Hepatocyte (in vitro differentiated cells): ENCODE measurements around the gene TRAPPC3L. TPM values are rescaled to one million over a fixed set of nuclear protein-coding genes. Genes with fewer than 3 reads are reported as not detected.
A peak's percentile ranks its signal among the peaks of the same experiment; 100 is the strongest.

Source experiments
- DNase-seq: peaks from one replicate; pipeline ENCODE4 v3.0.0-alpha.2; 2016; ENCODE audit warnings: low spot score
- H2AFZ ChIP-seq: fragments of 200-600 bp; sonication (generic); 2 replicates; pipeline ENCODE4 v1.6.0; 2016; ENCODE audit warnings: antibody characterized with exemption, mild to moderate bottlenecking
- H3K27ac ChIP-seq: fragments of 200-600 bp; sonication (generic); 2 replicates; pipeline ENCODE4 v1.5.1; 2016; ENCODE audit warnings: mild to moderate bottlenecking
- H3K27me3 ChIP-seq: fragments of 200-600 bp; sonication (generic); 2 replicates; pipeline ENCODE4 v1.6.1; 2016
- H3K36me3 ChIP-seq: fragments of 200-600 bp; sonication (generic); replicated peaks from 2 replicates; pipeline ENCODE4 v1.5.1; 2016; ENCODE audit warnings: low read depth; ENCODE audit not compliant: insufficient read depth
- H3K4me1 ChIP-seq: fragments of 200-600 bp; sonication (generic); 2 replicates; pipeline ENCODE4 v1.5.1; 2016; ENCODE audit warnings: mild to moderate bottlenecking, moderate library complexity; ENCODE audit not compliant: insufficient read depth
- H3K4me2 ChIP-seq: fragments of 200-600 bp; sonication (generic); 2 replicates; pipeline ENCODE4 v1.6.0; 2016
- H3K4me3 ChIP-seq: fragments of 200-600 bp; sonication (generic); 2 replicates; pipeline ENCODE4 v1.5.1; 2016; ENCODE audit warnings: mild to moderate bottlenecking
- H3K79me2 ChIP-seq: fragments of 200-600 bp; sonication (generic); 2 replicates; pipeline ENCODE4 v1.6.0; 2017; ENCODE audit warnings: mild to moderate bottlenecking
- H3K9me2 ChIP-seq: fragments of 200-600 bp; sonication (generic); replicated peaks from 2 replicates; pipeline ENCODE4 v1.6.0; 2017; ENCODE audit warnings: mild to moderate bottlenecking; ENCODE audit not compliant: insufficient read depth
- H3K9me3 ChIP-seq: fragments of 200-600 bp; sonication (generic); 2 replicates; pipeline ENCODE4 v1.5.1; 2016; ENCODE audit warnings: low read depth, mild to moderate bottlenecking
- H4K20me1 ChIP-seq: fragments of 200-600 bp; sonication (generic); 2 replicates; pipeline ENCODE4 v1.6.0; 2016; ENCODE audit warnings: mild to moderate bottlenecking; ENCODE audit not compliant: insufficient read depth, poor library complexity, severe bottlenecking
- CTCF ChIP-seq: fragments of 200-600 bp; sonication (generic); IDR thresholded peaks from 2 replicates; pipeline ENCODE4 v1.5.1; 2016; ENCODE audit warnings: antibody characterized with exemption, mild to moderate bottlenecking; ENCODE audit not compliant: poor library complexity
- EZH2 ChIP-seq: fragments of 200-600 bp; sonication (generic); IDR thresholded peaks from 2 replicates; pipeline ENCODE4 v1.6.1; 2016; ENCODE audit warnings: antibody characterized with exemption, mild to moderate bottlenecking, borderline replicate concordance
- EZH2phosphoT487 ChIP-seq: fragments of 200-600 bp; sonication (generic); IDR thresholded peaks from one replicate; pipeline ENCODE4 v1.6.1; 2018; ENCODE audit warnings: antibody characterized with exemption, mild to moderate bottlenecking, low read depth, moderate library complexity; ENCODE audit not compliant: unreplicated experiment, severe bottlenecking
- WGBS: methylation state at CpG from one replicate; pipeline ENCODE4 v1.1.6; 2016; ENCODE audit warnings: low lambda C conversion rate; ENCODE audit errors: missing lambda C conversion rate; 5-methylcytosine and 5-hydroxymethylcytosine counted together
- polyA plus RNA-seq: library from polyadenylated mRNA; unstranded; fragments of >200 nt; fragmentation: Nextera tagmentation; extraction: Ambion mirVana; gene quantifications from 2 replicates; pipeline ENCODE4 v1.2.1, GENCODE V29; 2016
- total RNA-seq: library from RNA; depleted of rRNA; stranded (reverse); fragments of >200 nt; gene quantifications from 2 replicates; pipeline ENCODE4 v1.2.3, GENCODE V29; 2014

Gene TRAPPC3L
- total and polyA plus RNA-seq, 2 experiments from 2014 or later: 0.40 to 1.2 TPM

- no peaks in the 10 kb centered on the region for H3K4me1 ChIP-seq
- no peaks in the 10 kb centered on the region for H4K20me1 ChIP-seq
- no peak for DNase-seq
- TF ChIP-seq EZH2phosphoT487 (no peak), EZH2 (no peak), CTCF (no peak)
- no peak overlapping the region for H3K4me2 ChIP-seq
- H3K4me3 ChIP-seq: no peak overlapping the region
- no peak overlapping the region for H3K27ac ChIP-seq
- no peaks in the 10 kb centered on the region for H3K9me3 ChIP-seq
- H3K36me3 ChIP-seq: no peaks in the 10 kb centered on the region
- H2AFZ ChIP-seq: no peak overlapping the region
- H3K9me2 ChIP-seq: no peaks in the 10 kb centered on the region
- H3K27me3 ChIP-seq: no peaks in the 10 kb centered on the region
- no peaks in the 10 kb centered on the region for H3K79me2 ChIP-seq
Observed at GRCh38 chr6:116535109-116535508, 10.4 kb downstream of the TRAPPC3L start.

GRCh38 chr6:116533233-116533957, 12.1 kb downstream of the TRAPPC3L start:
- DNase-seq: no peak
- 59% methylated on average over 9 of the region's 9 CpGs for WGBS
- no peaks in the 10 kb centered on the region for H4K20me1 ChIP-seq
- H3K36me3 ChIP-seq: no peaks in the 10 kb centered on the region
- H3K79me2 ChIP-seq: no peaks in the 10 kb centered on the region
- H3K4me3 ChIP-seq: no peak overlapping the region
- H3K27ac ChIP-seq: no peak overlapping the region
- no peak overlapping the region for H3K4me2 ChIP-seq
- H2AFZ ChIP-seq: no peak overlapping the region
- TF ChIP-seq CTCF (no peak), EZH2phosphoT487 (no peak), EZH2 (no peak)
- peaks cover 7% of the 10 kb centered on the region for H3K4me1 ChIP-seq
- no peaks in the 10 kb centered on the region for H3K9me3 ChIP-seq
- H3K27me3 ChIP-seq: no peaks in the 10 kb centered on the region
- H3K9me2 ChIP-seq: no peaks in the 10 kb centered on the region

GRCh38 chr6:116531675-116532570, 13.6 kb downstream of the TRAPPC3L start:
- Histone ChIP-seq H3K79me2 (no peaks in the 10 kb centered on the region), H3K27me3 (no peaks in the 10 kb centered on the region), H2AFZ (no peak overlapping the region), H3K36me3 (no peaks in the 10 kb centered on the region), H4K20me1 (no peaks in the 10 kb centered on the region), H3K9me3 (no peaks in the 10 kb centered on the region), H3K4me1 (peaks cover 7% of the 10 kb centered on the region), H3K4me3 (no peak overlapping the region), H3K4me2 (no peak overlapping the region), H3K27ac (no peak overlapping the region), H3K9me2 (no peaks in the 10 kb centered on the region)
- peak; percentile 78 for DNase-seq
- 90% methylated on average over 12 of the region's 12 CpGs for WGBS
- TF ChIP-seq EZH2 (no peak), CTCF (peak; percentile 76)
